ENCODE results near the gene SPDYE2B.
"Not testable (repeated sequence)": the region's sequence is repeated elsewhere in the genome, so short reads cannot be mapped to it uniquely, and the experiment has no call there.

SPDYE2B gene

DNA sequence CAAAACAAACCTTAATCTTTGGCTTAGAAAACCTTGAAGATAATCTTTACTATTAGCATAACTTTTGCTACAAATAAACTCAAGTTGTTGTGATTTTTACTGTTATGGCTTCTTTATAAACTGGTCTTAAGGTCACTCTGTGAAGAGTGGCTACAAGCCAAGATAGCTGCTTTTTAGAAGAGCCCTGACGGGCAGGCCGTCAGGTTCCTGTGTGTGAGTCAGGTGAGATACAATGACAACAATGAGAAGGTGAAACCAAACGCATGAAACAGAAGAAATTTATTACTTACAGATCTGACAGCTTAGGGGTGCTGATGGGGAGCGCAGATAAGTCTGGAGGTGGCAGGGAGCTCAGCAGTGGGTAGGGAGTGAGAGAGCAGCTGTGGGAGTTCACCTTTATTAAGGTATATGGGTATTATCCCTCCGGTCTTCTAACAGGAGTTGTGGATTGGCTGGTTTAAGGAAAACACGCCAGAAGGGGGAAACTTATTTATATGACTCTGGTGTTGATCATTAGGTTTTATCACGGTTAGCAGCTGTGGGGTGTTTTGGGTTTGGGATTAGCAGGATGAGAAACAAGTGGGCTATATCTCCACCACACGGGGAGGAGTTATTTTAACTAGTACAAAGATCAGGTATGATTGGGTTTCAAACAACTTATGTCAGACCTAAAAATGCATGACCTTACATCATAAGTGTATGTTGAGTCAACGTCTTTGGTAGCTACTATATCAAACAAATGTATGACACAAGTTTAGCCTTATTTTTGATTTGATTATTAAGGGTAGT lies 49.0 kb downstream of the SPDYE2B start:
- DNase-seq (ENCODE audit: low read depth in 1 of 2, low spot score in 1 of 2): not testable (repeated sequence)
